Measurements from ENCODE around the gene SP7.
A peak's percentile ranks its signal among the peaks of the same experiment; 100 is the strongest.
"Not testable (repeated sequence)": the region's sequence is repeated elsewhere in the genome, so short reads cannot be mapped to it uniquely, and the experiment has no call there.

The SP7 gene

GRCh38 chr12:53344824-53345485 is 8.8 kb upstream of the SP7 start:
- Histone ChIP-seq H3K27me3 (replicated peaks; ENCODE audit: control insufficient read depth, insufficient read depth, low read length) (peaks cover 9% of the 10 kb centered on the region), H3K36me3 (ENCODE audit: control insufficient read depth, insufficient read depth, low read length, severe bottlenecking) (no peaks in the 10 kb centered on the region), H3K4me1 (ENCODE audit: control insufficient read depth, insufficient read depth, low read length) (peaks cover 21% of the 10 kb centered on the region), H3K9ac (ENCODE audit: low read length) (peak overlapping the region; percentile 87), H3K4me3 (ENCODE audit: low read length) (peak overlapping the region; percentile 87), H3K9me3 (ENCODE audit: control insufficient read depth, low read length) (no peaks in the 10 kb centered on the region)
- peak; percentile 91 for DNase-seq (ENCODE audit: low read depth)

GRCh38 chr12:53344487-53344823 is 8.3 kb upstream of the SP7 start:
- H3K9me3 ChIP-seq (ENCODE audit: control insufficient read depth, low read length), result no peaks in the 10 kb centered on the region
- no peak for DNase-seq (ENCODE audit: low read depth)
- H3K4me1 ChIP-seq (ENCODE audit: control insufficient read depth, insufficient read depth, low read length), result peaks cover 21% of the 10 kb centered on the region
- no peaks in the 10 kb centered on the region for H3K36me3 ChIP-seq (ENCODE audit: control insufficient read depth, insufficient read depth, low read length, severe bottlenecking)
- H3K9ac ChIP-seq (ENCODE audit: low read length), result peak overlapping the region; percentile 65
- peak overlapping the region; percentile 87 for H3K4me3 ChIP-seq (ENCODE audit: low read length)
- H3K27me3 ChIP-seq (replicated peaks; ENCODE audit: control insufficient read depth, insufficient read depth, low read length), result peaks cover 9% of the 10 kb centered on the region

- peaks cover 9% of the 10 kb centered on the region for H3K27me3 ChIP-seq (replicated peaks; ENCODE audit: control insufficient read depth, insufficient read depth, low read length)
- peaks cover 20% of the 10 kb centered on the region for H3K4me1 ChIP-seq (ENCODE audit: control insufficient read depth, insufficient read depth, low read length)
- no peaks in the 10 kb centered on the region for H3K9me3 ChIP-seq (ENCODE audit: control insufficient read depth, low read length)
- no peak overlapping the region for H3K4me3 ChIP-seq (ENCODE audit: low read length)
- H3K36me3 ChIP-seq (ENCODE audit: control insufficient read depth, insufficient read depth, low read length, severe bottlenecking), result no peaks in the 10 kb centered on the region
- DNase-seq (ENCODE audit: low read depth), result no peak
- H3K9ac ChIP-seq (ENCODE audit: low read length), result no peak overlapping the region
Measured at GRCh38 chr12:53343969-53344368, 7.8 kb upstream of the SP7 start.

- Histone ChIP-seq H3K4me3 (ENCODE audit: low read length) (no peak overlapping the region), H3K36me3 (ENCODE audit: control insufficient read depth, insufficient read depth, low read length, severe bottlenecking) (no peaks in the 10 kb centered on the region), H3K9me3 (ENCODE audit: control insufficient read depth, low read length) (no peaks in the 10 kb centered on the region), H3K9ac (ENCODE audit: low read length) (no peak overlapping the region), H3K4me1 (ENCODE audit: control insufficient read depth, insufficient read depth, low read length) (peaks cover 14% of the 10 kb centered on the region), H3K27me3 (replicated peaks; ENCODE audit: control insufficient read depth, insufficient read depth, low read length) (peaks cover 13% of the 10 kb centered on the region)
- no peak for DNase-seq (ENCODE audit: low read depth)
Measured at GRCh38 chr12:53343449-53343848, 7.3 kb upstream of the SP7 start.

GRCh38 chr12:53340398-53340797 is 4.2 kb upstream of the SP7 start:
- DNase-seq (ENCODE audit: low read depth), result no peak
- Histone ChIP-seq H3K4me3 (ENCODE audit: low read length) (no peak overlapping the region), H3K27me3 (replicated peaks; ENCODE audit: control insufficient read depth, insufficient read depth, low read length) (peaks cover 37% of the 10 kb centered on the region), H3K36me3 (ENCODE audit: control insufficient read depth, insufficient read depth, low read length, severe bottlenecking) (no peaks in the 10 kb centered on the region), H3K4me1 (ENCODE audit: control insufficient read depth, insufficient read depth, low read length) (peaks cover 5% of the 10 kb centered on the region), H3K9me3 (ENCODE audit: control insufficient read depth, low read length) (no peaks in the 10 kb centered on the region), H3K9ac (ENCODE audit: low read length) (no peak overlapping the region)

GRCh38 chr12:53338916-53339315 is 2.8 kb upstream of the SP7 start:
- no peak overlapping the region for H3K4me3 ChIP-seq (ENCODE audit: low read length)
- H3K9me3 ChIP-seq (ENCODE audit: control insufficient read depth, low read length), result no peaks in the 10 kb centered on the region
- H3K27me3 ChIP-seq (replicated peaks; ENCODE audit: control insufficient read depth, insufficient read depth, low read length), result peaks cover 50% of the 10 kb centered on the region
- H3K36me3 ChIP-seq (ENCODE audit: control insufficient read depth, insufficient read depth, low read length, severe bottlenecking), result no peaks in the 10 kb centered on the region
- no peaks in the 10 kb centered on the region for H3K4me1 ChIP-seq (ENCODE audit: control insufficient read depth, insufficient read depth, low read length)
- no peak for DNase-seq (ENCODE audit: low read depth)
- H3K9ac ChIP-seq (ENCODE audit: low read length), result no peak overlapping the region

GRCh38 chr12:53338017-53338416 is 1.9 kb upstream of the SP7 start:
- H3K4me3 ChIP-seq (ENCODE audit: low read length), result no peak overlapping the region
- H3K9me3 ChIP-seq (ENCODE audit: control insufficient read depth, low read length), result no peaks in the 10 kb centered on the region
- DNase-seq (ENCODE audit: low read depth), result no peak
- H3K36me3 ChIP-seq (ENCODE audit: control insufficient read depth, insufficient read depth, low read length, severe bottlenecking), result no peaks in the 10 kb centered on the region
- H3K4me1 ChIP-seq (ENCODE audit: control insufficient read depth, insufficient read depth, low read length), result no peaks in the 10 kb centered on the region
- peaks cover 59% of the 10 kb centered on the region for H3K27me3 ChIP-seq (replicated peaks; ENCODE audit: control insufficient read depth, insufficient read depth, low read length)
- H3K9ac ChIP-seq (ENCODE audit: low read length), result no peak overlapping the region

- H3K27me3 ChIP-seq (replicated peaks; ENCODE audit: control insufficient read depth, insufficient read depth, low read length), result peaks cover 72% of the 10 kb centered on the region
- no peak overlapping the region for H3K4me3 ChIP-seq (ENCODE audit: low read length)
- DNase-seq (ENCODE audit: low read depth), result no peak
- no peaks in the 10 kb centered on the region for H3K36me3 ChIP-seq (ENCODE audit: control insufficient read depth, insufficient read depth, low read length, severe bottlenecking)
- no peaks in the 10 kb centered on the region for H3K4me1 ChIP-seq (ENCODE audit: control insufficient read depth, insufficient read depth, low read length)
- H3K9ac ChIP-seq (ENCODE audit: low read length), result no peak overlapping the region
- no peaks in the 10 kb centered on the region for H3K9me3 ChIP-seq (ENCODE audit: control insufficient read depth, low read length)
Measured at GRCh38 chr12:53334822-53335221, 1.3 kb downstream of the SP7 start.

GRCh38 chr12:53333845-53334244 is 2.3 kb downstream of the SP7 start:
- no peak overlapping the region for H3K4me3 ChIP-seq (ENCODE audit: low read length)
- H3K9me3 ChIP-seq (ENCODE audit: control insufficient read depth, low read length), result no peaks in the 10 kb centered on the region
- peaks cover 75% of the 10 kb centered on the region for H3K27me3 ChIP-seq (replicated peaks; ENCODE audit: control insufficient read depth, insufficient read depth, low read length)
- H3K9ac ChIP-seq (ENCODE audit: low read length), result no peak overlapping the region
- no peak for DNase-seq (ENCODE audit: low read depth)
- H3K36me3 ChIP-seq (ENCODE audit: control insufficient read depth, insufficient read depth, low read length, severe bottlenecking), result no peaks in the 10 kb centered on the region
- H3K4me1 ChIP-seq (ENCODE audit: control insufficient read depth, insufficient read depth, low read length), result no peaks in the 10 kb centered on the region

GRCh38 chr12:53333289-53333688 is 2.9 kb downstream of the SP7 start:
- no peaks in the 10 kb centered on the region for H3K36me3 ChIP-seq (ENCODE audit: control insufficient read depth, insufficient read depth, low read length, severe bottlenecking)
- no peak for DNase-seq (ENCODE audit: low read depth)
- no peaks in the 10 kb centered on the region for H3K4me1 ChIP-seq (ENCODE audit: control insufficient read depth, insufficient read depth, low read length)
- H3K27me3 ChIP-seq (replicated peaks; ENCODE audit: control insufficient read depth, insufficient read depth, low read length), result peaks cover 71% of the 10 kb centered on the region
- H3K4me3 ChIP-seq (ENCODE audit: low read length), result no peak overlapping the region
- no peak overlapping the region for H3K9ac ChIP-seq (ENCODE audit: low read length)
- no peaks in the 10 kb centered on the region for H3K9me3 ChIP-seq (ENCODE audit: control insufficient read depth, low read length)

GRCh38 chr12:53332744-53333143 is 3.4 kb downstream of the SP7 start:
- Histone ChIP-seq H3K27me3 (replicated peaks; ENCODE audit: control insufficient read depth, insufficient read depth, low read length) (peaks cover 66% of the 10 kb centered on the region), H3K36me3 (ENCODE audit: control insufficient read depth, insufficient read depth, low read length, severe bottlenecking) (no peaks in the 10 kb centered on the region)

GRCh38 chr12:53332339-53332738 is 3.8 kb downstream of the SP7 start:
- H3K4me3 ChIP-seq (ENCODE audit: low read length); H3K36me3 ChIP-seq (ENCODE audit: control insufficient read depth, insufficient read depth, low read length, severe bottlenecking); DNase-seq (ENCODE audit: low read depth); H3K9me3 ChIP-seq (ENCODE audit: control insufficient read depth, low read length); H3K4me1 ChIP-seq (ENCODE audit: control insufficient read depth, insufficient read depth, low read length); H3K9ac ChIP-seq (ENCODE audit: low read length): not testable (repeated sequence)
- peaks cover 62% of the 10 kb centered on the region for H3K27me3 ChIP-seq (replicated peaks; ENCODE audit: control insufficient read depth, insufficient read depth, low read length)

More at GRCh38 chr12:53332744-53333143, 3.4 kb downstream of the SP7 start:
- Histone ChIP-seq H3K9ac (ENCODE audit: low read length) (no peak overlapping the region), H3K4me3 (ENCODE audit: low read length) (no peak overlapping the region), H3K4me1 (ENCODE audit: control insufficient read depth, insufficient read depth, low read length) (no peaks in the 10 kb centered on the region), H3K9me3 (ENCODE audit: control insufficient read depth, low read length) (no peaks in the 10 kb centered on the region)
- DNase-seq (ENCODE audit: low read depth), result no peak
